H1 (cell line): ENCODE results near the gene GP5. TPM values are rescaled to one million over a fixed set of nuclear protein-coding genes. Genes with fewer than 3 reads are reported as not detected.

ENCODE experiments used
- CTCF ChIA-PET: fragments of 300-600 bp; sonication (Branson Sonifier 250); formaldehyde crosslinking; loops from one replicate; lab custom pipeline; 2021; ENCODE audit not compliant: partially characterized antibody; lab: Charles Lee
- POLR2A ChIA-PET: fragments of 300-600 bp; sonication (Branson Sonifier 250); formaldehyde crosslinking; loops from one replicate; lab custom pipeline; 2021; ENCODE audit warnings: inconsistent platforms; ENCODE audit not compliant: partially characterized antibody; lab: Charles Lee
- DNase-seq, 2 experiments: peaks; one replicate each; pipeline versions ENCODE4 v3.0.0 to v3.0.0-alpha.2; 2010 to 2022; ENCODE audit warnings: low spot score in 2 of 2, low read depth in 1 of 2, mixed read lengths in 1 of 2
- FAIRE-seq: peaks from 2 replicates; lab custom pipeline; 2011; peaks lifted over from hg19 to GRCh38; lab: Jason Lieb, UNC
- H2AFZ ChIP-seq: 2 replicates; pipeline ENCODE4 v1.8.1; 2012; ENCODE audit warnings: low read length, inconsistent platforms
- H2AK5ac ChIP-seq: 2 replicates; pipeline ENCODE4 v1.6.1; 2013; ENCODE audit warnings: low read depth, low read length
- H2BK120ac ChIP-seq: replicated peaks from 2 replicates; pipeline ENCODE3; 2013; ENCODE audit warnings: low read depth, low read length, inconsistent platforms
- H2BK12ac ChIP-seq: 2 replicates; pipeline ENCODE4 v1.6.1; 2013; ENCODE audit warnings: low read depth, low read length
- H2BK15ac ChIP-seq: 2 replicates; pipeline ENCODE4 v1.6.1; 2013; ENCODE audit warnings: low read length
- H2BK20ac ChIP-seq: 2 replicates; pipeline ENCODE4 v1.6.1; 2013; ENCODE audit warnings: low read length
- H2BK5ac ChIP-seq: 2 replicates; pipeline ENCODE4 v1.6.1; 2013; ENCODE audit warnings: low read depth, low read length
- H3K14ac ChIP-seq: 2 replicates; pipeline ENCODE4 v1.6.1; 2013; ENCODE audit warnings: inconsistent platforms; ENCODE audit not compliant: insufficient read length
- H3K18ac ChIP-seq: 2 replicates; pipeline ENCODE4 v1.6.1; 2013; ENCODE audit warnings: low read length; ENCODE audit errors: extremely low read depth
- H3K23ac ChIP-seq: 2 replicates; pipeline ENCODE4 v1.6.1; 2013; ENCODE audit warnings: inconsistent platforms; ENCODE audit not compliant: insufficient read length
- H3K23me2 ChIP-seq: 2 replicates; pipeline ENCODE4 v1.6.1; 2013; ENCODE audit warnings: low read depth, low read length
- H3K27ac ChIP-seq: 2 replicates; pipeline ENCODE4 v1.6.1; 2011; ENCODE audit warnings: low read depth, low read length, inconsistent platforms
- H3K27me3 ChIP-seq, 4 experiments: replicated peaks in 1 of 4; 1 replicate in 1 of 4; 2 replicates in 3 of 4; pipeline versions ENCODE4 v1.6.1 to v1.8.1; 2011 to 2013; ENCODE audit warnings: low read length in 3 of 4, mild to moderate bottlenecking in 3 of 4, inconsistent platforms in 2 of 4, mixed read lengths in 2 of 4, moderate library complexity in 1 of 4; ENCODE audit not compliant: control insufficient read depth in 3 of 4, insufficient read depth in 3 of 4; ENCODE audit errors: extremely low read depth in 1 of 4
- H3K36me3 ChIP-seq, 4 experiments: 2 replicates each; pipeline versions ENCODE4 v1.6.1 to v1.8.1; 2011 to 2013; ENCODE audit warnings: mild to moderate bottlenecking in 4 of 4, low read length in 3 of 4, moderate library complexity in 2 of 4, control low read depth in 1 of 4, inconsistent platforms in 1 of 4; ENCODE audit not compliant: insufficient read depth in 4 of 4, control insufficient read depth in 2 of 4
- H3K4ac ChIP-seq: replicated peaks from 2 replicates; pipeline ENCODE3; 2013; ENCODE audit warnings: low read length, low read depth, mixed read lengths, inconsistent platforms; ENCODE audit not compliant: insufficient read length
- H3K4me1 ChIP-seq, 4 experiments: replicated peaks in 1 of 4; 1 replicate in 1 of 4; 2 replicates in 3 of 4; pipeline versions ENCODE4 v1.6.1 to v1.8.1; 2011 to 2013; ENCODE audit warnings: low read length in 3 of 4, inconsistent platforms in 2 of 4, mixed read lengths in 1 of 4; ENCODE audit not compliant: insufficient read depth in 4 of 4, control insufficient read depth in 3 of 4
- H3K4me2 ChIP-seq, 2 experiments: 2 replicates each; pipeline versions ENCODE4 v1.6.1 to v1.8.1; 2011 to 2013; ENCODE audit warnings: low read depth in 2 of 2, low read length in 2 of 2, control low read depth in 1 of 2, inconsistent platforms in 1 of 2, mild to moderate bottlenecking in 1 of 2; ENCODE audit not compliant: insufficient read depth in 1 of 2
- H3K4me3 ChIP-seq, 4 experiments: fragments of 200-600, 300-600 bp in 1 of 4; sonication (generic), shearing (Covaris generic), sonication (Bioruptor Twin) in 1 of 4; 2 replicates each; pipeline versions ENCODE4 v1.5.1 to v1.8.1; 2011 to 2016; ENCODE audit warnings: low read length in 4 of 4, low read depth in 3 of 4, control low read depth in 2 of 4, inconsistent platforms in 2 of 4, mild to moderate bottlenecking in 2 of 4, mixed read lengths in 1 of 4, moderate library complexity in 1 of 4; ENCODE audit not compliant: insufficient read depth in 2 of 4; ENCODE audit errors: extremely low read depth in 1 of 4
- H3K56ac ChIP-seq: replicated peaks from 2 replicates; pipeline ENCODE3; 2013; ENCODE audit warnings: low read depth, mild to moderate bottlenecking, mixed read lengths, low read length, inconsistent platforms; ENCODE audit not compliant: insufficient read length
- H3K79me1 ChIP-seq: 2 replicates; pipeline ENCODE4 v1.6.1; 2013; ENCODE audit warnings: low read depth, low read length, control low read depth
- H3K79me2 ChIP-seq, 2 experiments: 2 replicates each; pipeline versions ENCODE4 v1.6.1 to v1.8.1; 2012 to 2013; ENCODE audit warnings: low read length in 2 of 2, mild to moderate bottlenecking in 2 of 2, inconsistent platforms in 1 of 2; ENCODE audit not compliant: insufficient read depth in 2 of 2, control insufficient read depth in 1 of 2
- H3K9ac ChIP-seq, 4 experiments: replicated peaks in 1 of 4; 1 replicate in 1 of 4; 2 replicates in 3 of 4; pipeline versions ENCODE4 v1.6.1 to v1.8.1; 2011 to 2013; ENCODE audit warnings: low read depth in 3 of 4, low read length in 3 of 4, control low read depth in 2 of 4, mild to moderate bottlenecking in 2 of 4, moderate library complexity in 2 of 4, inconsistent platforms in 1 of 4; ENCODE audit errors: extremely low read depth in 1 of 4
- H3K9me3 ChIP-seq, 2 experiments: 2 replicates each; pipeline versions ENCODE4 v1.6.1 to v1.8.1; 2012 to 2013; ENCODE audit warnings: mild to moderate bottlenecking in 2 of 2, moderate library complexity in 2 of 2, control low read depth in 1 of 2, inconsistent platforms in 1 of 2, low read depth in 1 of 2, low read length in 1 of 2, mixed read lengths in 1 of 2; ENCODE audit not compliant: insufficient read depth in 2 of 2
- H4K20me1 ChIP-seq, 2 experiments: replicated peaks in 1 of 2; 2 replicates each; pipeline versions ENCODE3 to v1.8.1; 2011 to 2013; ENCODE audit warnings: inconsistent platforms in 2 of 2, low read length in 2 of 2, mild to moderate bottlenecking in 1 of 2; ENCODE audit not compliant: insufficient read depth in 2 of 2, control insufficient read depth in 1 of 2
- H4K5ac ChIP-seq: 2 replicates; pipeline ENCODE4 v1.6.1; 2013; ENCODE audit warnings: low read length, low read depth, mixed read lengths, inconsistent platforms; ENCODE audit not compliant: insufficient read length
- H4K8ac ChIP-seq: 2 replicates; pipeline ENCODE4 v1.8.0; 2013; ENCODE audit warnings: mild to moderate bottlenecking, moderate library complexity, low read length, inconsistent platforms; ENCODE audit not compliant: insufficient read depth; ENCODE audit errors: extremely low read depth
- H4K91ac ChIP-seq: replicated peaks from 2 replicates; pipeline ENCODE3; 2013; ENCODE audit warnings: low read length, mixed read lengths, inconsistent platforms; ENCODE audit not compliant: insufficient read length
- SIN3A ChIP-seq, 2 experiments: IDR thresholded peaks in 1 of 2; conservative IDR thresholded peaks in 1 of 2; 2 replicates each; pipeline ENCODE4 v1.6.1; 2011 to 2012; ENCODE audit warnings: low read length in 2 of 2, improper control_type of control experiment in 1 of 2, low read depth in 1 of 2, mild to moderate bottlenecking in 1 of 2
- SP1 ChIP-seq: IDR thresholded peaks from 2 replicates; pipeline ENCODE4 v1.6.1; 2011; ENCODE audit warnings: low read depth, low read length
- WGBS, 2 experiments: shearing (Covaris generic) in 1 of 2; methylation state at CpG; one replicate each; pipeline versions ENCODE4 v1.1.6 to v1.1.7; 2013 to 2015; ENCODE audit warnings: low lambda C conversion rate in 2 of 2, mixed read lengths in 2 of 2, inconsistent platforms in 1 of 2, low coverage in 1 of 2, missing lambda C conversion rate in 1 of 2; ENCODE audit not compliant: insufficient replicate concordance in 2 of 2, insufficient coverage in 1 of 2, insufficient read length in 1 of 2; ENCODE audit errors: extremely low coverage in 1 of 2, missing lambda C conversion rate in 1 of 2; 5-methylcytosine and 5-hydroxymethylcytosine counted together
- polyA plus RNA-seq, 7 experiments: library from polyadenylated mRNA; depleted of rRNA in 3 of 7; stranded (reverse) in 5 of 7; unstranded in 2 of 7; fragments of >200 nt in 5 of 7; fragments of 200-250 nt in 2 of 7; gene quantifications; 1 replicate in 5 of 7; 2 replicates in 1 of 7; 4 replicates in 1 of 7; pipeline versions ENCODE4 v1.2.1 to v1.2.3, GENCODE V29; 2011 to 2013; ENCODE audit warnings: missing spikeins in 2 of 7, mixed read lengths in 2 of 7
- total RNA-seq: library from RNA; stranded (reverse); fragmentation: NEBNext Ultra II Directional; extraction: Animal tissue kit (Norgen Biotek cat#: 25700); gene quantifications from 2 replicates; pipeline ENCODE4 v1.2.1, GENCODE V29; 2021

Gene GP5
- total and polyA plus RNA-seq, 2 of the 8 experiments (the other 6 are each of a cell fraction or from before 2014, with no cell fraction given), result 0.13 to 0.14 TPM

GRCh38 chr3:194357681-194358080 is 41.4 kb downstream of the GP5 start:
- 90% methylated on average over 11 of the region's 11 CpGs; no CpG with 5 or more reads in 1 of the 2 experiments for WGBS, 2 experiments
- ChIA-PET POLR2A (interaction anchor here (0.9 kb wide), 1 partner anchor 9 kb away, joined by 3 read pairs; no protein-coding TSS in a partner anchor), CTCF (interaction anchor here (1.2 to 18.9 kb wide), 2 partner anchors 18 to 36 kb away, joined by 4 to 344 read pairs; no protein-coding TSS in a partner anchor)
- no peak overlapping the region for H3K18ac ChIP-seq
- H4K8ac ChIP-seq, result no peak overlapping the region
- H3K79me1 ChIP-seq, result no peaks in the 10 kb centered on the region
- no peak for FAIRE-seq
- H3K79me2 ChIP-seq, result no peaks in the 10 kb centered on the region
- no peak overlapping the region for H4K5ac ChIP-seq
- DNase-seq, result no peak
- no peak overlapping the region for H2AFZ ChIP-seq
- H2BK5ac ChIP-seq, result no peak overlapping the region
- H3K4me2 ChIP-seq, result no peak overlapping the region
- no peak overlapping the region for H3K56ac ChIP-seq
- H3K36me3 ChIP-seq, result no peaks in the 10 kb centered on the region
- H4K91ac ChIP-seq, result no peak overlapping the region
- H3K9me3 ChIP-seq, result no peaks in the 10 kb centered on the region; a peak in 1 of 4 replicates
- no peak overlapping the region for H2BK20ac ChIP-seq
- H3K4me3 ChIP-seq, result no peak overlapping the region
- no peak overlapping the region for H3K4ac ChIP-seq
- no peaks in the 10 kb centered on the region for H3K4me1 ChIP-seq
- no peak overlapping the region for H3K9ac ChIP-seq
- no peak overlapping the region for H2BK15ac ChIP-seq
- no peak overlapping the region for H3K27ac ChIP-seq
- H3K14ac ChIP-seq, result no peak overlapping the region
- H2BK12ac ChIP-seq, result no peak overlapping the region
- H3K23me2 ChIP-seq, result peaks cover 2% of the 10 kb centered on the region; the same call in 1 of the 2 replicates
- H3K27me3 ChIP-seq, result peaks cover 0 to 2% (median 0%) of the 10 kb centered on the region in 4 experiments; a peak in 1 of 7 replicates
- H2BK120ac ChIP-seq, result no peak overlapping the region
- H3K23ac ChIP-seq, result no peak overlapping the region
- peaks cover 0 to 2% of the 10 kb centered on the region in 2 experiments for H4K20me1 ChIP-seq
- no peak overlapping the region for H2AK5ac ChIP-seq
- TF ChIP-seq SP1, result no peak
- no peak for TF ChIP-seq SIN3A (conservative IDR thresholded peaks at IDR 0.05 in 1 of 2, IDR thresholded peaks at IDR 0.05 in 1 of 2; ENCODE audit: low read depth in 1 of 2, low read length in 2 of 2)
